GM12865 (cell line): ENCODE data around the gene PRKCQ.

Experiments used
- DNase-seq: peaks from one replicate; pipeline ENCODE4 v3.0.0; 2010; ENCODE audit warnings: low read depth
- H3K4me3 ChIP-seq: 2 replicates; pipeline ENCODE4 v1.5.1; 2011; ENCODE audit warnings: mild to moderate bottlenecking, low read depth, low read length, control low read depth
- CTCF ChIP-seq: IDR thresholded peaks from 2 replicates; pipeline ENCODE4 v1.5.1; 2011; ENCODE audit warnings: low read length, control low read depth, low read depth, inconsistent platforms; ENCODE audit not compliant: insufficient read depth; ENCODE audit errors: missing control alignments

PRKCQ gene

GRCh38 chr10:6617309-6618076 lies 37.4 kb upstream of the PRKCQ start:
- DNase-seq: no peak
- TF ChIP-seq CTCF: no peak
- no peak overlapping the region for H3K4me3 ChIP-seq

GRCh38 chr10:6615971-6616370 lies 35.9 kb upstream of the PRKCQ start:
- DNase-seq: no peak
- no peak for TF ChIP-seq CTCF
- no peak overlapping the region for H3K4me3 ChIP-seq

- TF ChIP-seq CTCF: no peak
- DNase-seq: no peak
- H3K4me3 ChIP-seq: no peak overlapping the region
Observed at GRCh38 chr10:6612371-6612770, 32.3 kb upstream of the PRKCQ start.

- TF ChIP-seq CTCF: no peak
- no peak overlapping the region for H3K4me3 ChIP-seq
- DNase-seq: no peak
Observed at GRCh38 chr10:6610647-6611046, 30.6 kb upstream of the PRKCQ start.

GRCh38 chr10:6609625-6610024 lies 29.5 kb upstream of the PRKCQ start:
- TF ChIP-seq CTCF: no peak
- H3K4me3 ChIP-seq: no peak overlapping the region
- no peak for DNase-seq

- H3K4me3 ChIP-seq: no peak overlapping the region
- no peak for TF ChIP-seq CTCF
- DNase-seq: no peak
Observed at GRCh38 chr10:6607778-6608177, 27.7 kb upstream of the PRKCQ start.

GRCh38 chr10:6607182-6607581 lies 27.1 kb upstream of the PRKCQ start:
- no peak for DNase-seq
- no peak for TF ChIP-seq CTCF
- no peak overlapping the region for H3K4me3 ChIP-seq
